Immature natural killer cell (primary cell): ENCODE measurements around the gene MRPL14. TPM values are rescaled to one million over a fixed set of nuclear protein-coding genes. Genes with fewer than 3 reads are reported as not detected.

ENCODE experiments used
- DNase-seq, 3 donors: peaks; one replicate each; pipeline ENCODE4 v3.0.0; 2022; ENCODE audit warnings: mixed read lengths in 1 of 3
- H3K27ac Mint-ChIP-seq, 6 donors: one replicate each; pipeline ENCODE4 v1.8.0; 2020; ENCODE audit warnings: mixed read lengths in 6 of 6, mild to moderate bottlenecking in 5 of 6, inconsistent platforms in 4 of 6, moderate library complexity in 3 of 6
- H3K27me3 Mint-ChIP-seq, 3 donors: one replicate each; pipeline ENCODE4 v1.8.0; 2020 to 2021; ENCODE audit warnings: low read depth in 3 of 3, mild to moderate bottlenecking in 3 of 3, mixed read lengths in 3 of 3, moderate library complexity in 3 of 3, inconsistent platforms in 1 of 3
- H3K36me3 Mint-ChIP-seq, 3 donors: one replicate each; pipeline ENCODE4 v1.8.0; 2020; ENCODE audit warnings: mixed read lengths in 3 of 3, inconsistent platforms in 2 of 3, mild to moderate bottlenecking in 2 of 3
- H3K4me1 Mint-ChIP-seq, 2 donors: one replicate each; pipeline ENCODE4 v1.8.0; 2020; ENCODE audit warnings: inconsistent platforms in 2 of 2, mild to moderate bottlenecking in 2 of 2, mixed read lengths in 2 of 2, moderate library complexity in 1 of 2
- H3K4me3 Mint-ChIP-seq, 5 donors: one replicate each; pipeline ENCODE4 v1.8.0; 2020; ENCODE audit warnings: mild to moderate bottlenecking in 5 of 5, mixed read lengths in 5 of 5, inconsistent platforms in 3 of 5, moderate library complexity in 3 of 5
- H3K9me3 Mint-ChIP-seq, 6 donors: one replicate each; pipeline ENCODE4 v1.8.0; 2020; ENCODE audit warnings: mild to moderate bottlenecking in 6 of 6, mixed read lengths in 6 of 6, inconsistent platforms in 4 of 6, moderate library complexity in 3 of 6
- polyA plus RNA-seq, 3 donors: library from polyadenylated mRNA; unstranded; fragments of 300-500 nt; fragmentation: Illumina TruSeq; gene quantifications; one replicate each; pipeline ENCODE4 v1.2.3, GENCODE V29; 2021

MRPL14 gene
- polyA plus RNA-seq: 100 to 1,000 TPM; 107 to 178 (median 120) TPM

- Mint-ChIP-seq H3K36me3 (no peaks in the 10 kb centered on the region), H3K4me3 (peak within 1 kb of the TSS; percentile 92 to 96 (median 95)), H3K27ac (peak within 1 kb of the TSS; percentile 90 to 98 (median 96)), H3K4me1 (peaks cover 49 to 50% of the 10 kb centered on the region in 2 donors), H3K27me3 (peaks cover 6 to 11% (median 7%) of the 10 kb centered on the region in 3 donors), H3K9me3 (no peaks in the 10 kb centered on the region)
- peak; percentile 89 to 90 (median 90) for DNase-seq
Measured at GRCh38 chr6:44127186-44128019, at the start of gene MRPL14, which contains the start of gene TMEM63B. MRPL14 (minus strand) TSS chr6:44127452; CDS start chr6:44116611, 10,841 bp downstream. TMEM63B (plus strand) TSS chr6:44127554; CDS start chr6:44134585, 7,031 bp downstream.

GRCh38 chr6:44176130-44176761 lies 49.0 kb upstream of the MRPL14 start:
- Mint-ChIP-seq H3K36me3 (no peaks in the 10 kb centered on the region), H3K4me1 (peaks cover 16 to 27% of the 10 kb centered on the region in 2 donors), H3K27me3 (peaks cover 0 to 7% (median 6%) of the 10 kb centered on the region in 3 donors), H3K4me3 (peak overlapping the region; percentile 18 to 75 (median 49)), H3K9me3 (no peaks in the 10 kb centered on the region), H3K27ac (peak overlapping the region in 4 of 6 donors; percentile 23 to 79 (median 50))
- no peak for DNase-seq

GRCh38 chr6:44172731-44173500 lies 45.7 kb upstream of the MRPL14 start:
- Mint-ChIP-seq H3K9me3 (no peaks in the 10 kb centered on the region), H3K36me3 (no peaks in the 10 kb centered on the region), H3K4me1 (peaks cover 16 to 26% of the 10 kb centered on the region in 2 donors), H3K27ac (peak overlapping the region in 2 of 6 donors; percentile 17 to 64), H3K27me3 (peaks cover 0 to 13% (median 8%) of the 10 kb centered on the region in 3 donors), H3K4me3 (peak overlapping the region in 1 of 5 donors; percentile 21)
- DNase-seq: peak; percentile 66 to 69 (median 68)

- H3K36me3 Mint-ChIP-seq: no peaks in the 10 kb centered on the region
- no peaks in the 10 kb centered on the region for H3K9me3 Mint-ChIP-seq
- no peak overlapping the region for H3K27ac Mint-ChIP-seq
- peaks cover 0 to 13% (median 4%) of the 10 kb centered on the region in 3 donors for H3K27me3 Mint-ChIP-seq
- H3K4me1 Mint-ChIP-seq: peaks cover 11 to 18% of the 10 kb centered on the region in 2 donors
- no peak for DNase-seq
- H3K4me3 Mint-ChIP-seq: no peak overlapping the region
Measured at GRCh38 chr6:44171899-44172546, 44.8 kb upstream of the MRPL14 start.

- no peaks in the 10 kb centered on the region for H3K9me3 Mint-ChIP-seq
- H3K27me3 Mint-ChIP-seq: peaks cover 3 to 13% (median 6%) of the 10 kb centered on the region in 3 donors
- H3K36me3 Mint-ChIP-seq: no peaks in the 10 kb centered on the region
- H3K4me1 Mint-ChIP-seq: peaks cover 2 to 6% of the 10 kb centered on the region in 2 donors
- no peak overlapping the region for H3K27ac Mint-ChIP-seq
- DNase-seq: no peak
- no peak overlapping the region for H3K4me3 Mint-ChIP-seq
Measured at GRCh38 chr6:44169886-44170570, 42.8 kb upstream of the MRPL14 start.

GRCh38 chr6:44169154-44169553 lies 41.9 kb upstream of the MRPL14 start:
- peaks cover 3 to 16% (median 6%) of the 10 kb centered on the region in 3 donors for H3K27me3 Mint-ChIP-seq
- H3K4me3 Mint-ChIP-seq: no peak overlapping the region
- H3K27ac Mint-ChIP-seq: no peak overlapping the region
- peaks cover 2 to 6% of the 10 kb centered on the region in 2 donors for H3K4me1 Mint-ChIP-seq
- DNase-seq: no peak
- H3K9me3 Mint-ChIP-seq: no peaks in the 10 kb centered on the region
- no peaks in the 10 kb centered on the region for H3K36me3 Mint-ChIP-seq

- no peaks in the 10 kb centered on the region for H3K9me3 Mint-ChIP-seq
- peaks cover 0 to 1% of the 10 kb centered on the region in 2 donors for H3K4me1 Mint-ChIP-seq
- DNase-seq: no peak
- no peak overlapping the region for H3K4me3 Mint-ChIP-seq
- H3K27me3 Mint-ChIP-seq: peaks cover 3 to 12% (median 8%) of the 10 kb centered on the region in 3 donors
- H3K36me3 Mint-ChIP-seq: no peaks in the 10 kb centered on the region
- H3K27ac Mint-ChIP-seq: no peak overlapping the region
Measured at GRCh38 chr6:44167567-44167966, 40.3 kb upstream of the MRPL14 start.

- H3K36me3 Mint-ChIP-seq: no peaks in the 10 kb centered on the region
- H3K4me1 Mint-ChIP-seq: no peaks in the 10 kb centered on the region
- H3K27ac Mint-ChIP-seq: no peak overlapping the region
- no peaks in the 10 kb centered on the region for H3K9me3 Mint-ChIP-seq
- peaks cover 3 to 14% (median 8%) of the 10 kb centered on the region in 3 donors for H3K27me3 Mint-ChIP-seq
- no peak for DNase-seq
- H3K4me3 Mint-ChIP-seq: no peak overlapping the region
Measured at GRCh38 chr6:44166591-44167184, 39.4 kb upstream of the MRPL14 start.

GRCh38 chr6:44166116-44166515 lies 38.9 kb upstream of the MRPL14 start:
- Mint-ChIP-seq H3K4me3 (no peak overlapping the region), H3K9me3 (no peaks in the 10 kb centered on the region), H3K4me1 (no peaks in the 10 kb centered on the region), H3K27ac (no peak overlapping the region), H3K27me3 (peaks cover under 1 to 11% (median 8%) of the 10 kb centered on the region in 3 donors), H3K36me3 (no peaks in the 10 kb centered on the region)
- DNase-seq: no peak

GRCh38 chr6:44162876-44163625 lies 35.8 kb upstream of the MRPL14 start:
- no peaks in the 10 kb centered on the region for H3K9me3 Mint-ChIP-seq
- H3K27me3 Mint-ChIP-seq: peaks cover 0 to 8% (median 8%) of the 10 kb centered on the region in 3 donors
- no peak for DNase-seq
- no peaks in the 10 kb centered on the region for H3K36me3 Mint-ChIP-seq
- no peaks in the 10 kb centered on the region for H3K4me1 Mint-ChIP-seq
- H3K27ac Mint-ChIP-seq: no peak overlapping the region
- H3K4me3 Mint-ChIP-seq: no peak overlapping the region

GRCh38 chr6:44161997-44162338 lies 34.7 kb upstream of the MRPL14 start:
- Mint-ChIP-seq H3K4me1 (no peaks in the 10 kb centered on the region), H3K27me3 (peaks cover 0 to 8% (median 8%) of the 10 kb centered on the region in 3 donors), H3K36me3 (no peaks in the 10 kb centered on the region), H3K9me3 (no peaks in the 10 kb centered on the region), H3K27ac (no peak overlapping the region), H3K4me3 (no peak overlapping the region)
- no peak for DNase-seq

- H3K27me3 Mint-ChIP-seq: peaks cover 0 to 5% (median 2%) of the 10 kb centered on the region in 3 donors
- H3K27ac Mint-ChIP-seq: peak within 1 kb of the TSS in 1 of 6 donors; percentile 77
- no peak within 1 kb of the TSS for H3K4me3 Mint-ChIP-seq
- no peak for DNase-seq
- H3K9me3 Mint-ChIP-seq: no peaks in the 10 kb centered on the region
- no peaks in the 10 kb centered on the region for H3K36me3 Mint-ChIP-seq
- no peaks in the 10 kb centered on the region for H3K4me1 Mint-ChIP-seq
Measured at GRCh38 chr6:44158770-44159228, 31.5 kb upstream of the MRPL14 start, which contains the start of gene CAPN11. CAPN11 (plus strand) TSS chr6:44158820; CDS start chr6:44158849, 29 bp downstream.
